Stimulated activated CD4-positive, alpha-beta T cell treated with anti-CD3 and anti-CD28 coated beads, Interleukin-2, amount 100 ng/mL, for 4 hours (primary cell): ENCODE results near the gene COX5A.

Experiments
- DNase-seq: peaks from one replicate; pipeline ENCODE4 v3.0.0-alpha.2; 2020; ENCODE audit warnings: low read depth

Gene COX5A

GRCh38 chr15:74937590-74938371 is at the start of gene COX5A:
TSS of gene COX5A (minus strand) at chr15:74938073. CDS start at chr15:74938014, 59 bp downstream.
- peak; percentile 88 for DNase-seq

- peak; percentile 16 for DNase-seq
These were observed 45.9 kb upstream of the COX5A start for GRCh38 chr15:74983725-74984231.

GRCh38 chr15:74982183-74982582 is 44.3 kb upstream of the COX5A start:
- DNase-seq: no peak

GRCh38 chr15:74978503-74978902 is 40.6 kb upstream of the COX5A start:
- DNase-seq: peak; percentile 16

GRCh38 chr15:74978077-74978476 is 40.2 kb upstream of the COX5A start:
- DNase-seq: no peak

GRCh38 chr15:74977599-74977998 is 39.7 kb upstream of the COX5A start:
- DNase-seq: no peak

- no peak for DNase-seq
These were observed 38.3 kb upstream of the COX5A start for GRCh38 chr15:74976159-74976558.

GRCh38 chr15:74967670-74968069 is 29.8 kb upstream of the COX5A start:
- DNase-seq: no peak

- no peak for DNase-seq
These were observed 26.9 kb upstream of the COX5A start for GRCh38 chr15:74964794-74965193.

- no peak for DNase-seq
These were observed 25.3 kb upstream of the COX5A start for GRCh38 chr15:74963213-74963612.

GRCh38 chr15:74962671-74963070 is 24.8 kb upstream of the COX5A start:
- no peak for DNase-seq

- DNase-seq: no peak
These were observed 24.3 kb upstream of the COX5A start for GRCh38 chr15:74962219-74962618.

GRCh38 chr15:74961616-74962015 is 23.7 kb upstream of the COX5A start:
- DNase-seq: no peak

GRCh38 chr15:74960995-74961588 is 23.2 kb upstream of the COX5A start:
- no peak for DNase-seq

GRCh38 chr15:74960286-74960685 is 22.4 kb upstream of the COX5A start:
- no peak for DNase-seq

GRCh38 chr15:74959586-74959939 is 21.7 kb upstream of the COX5A start:
- DNase-seq: no peak

- no peak for DNase-seq
These were observed 21.2 kb upstream of the COX5A start for GRCh38 chr15:74958908-74959585.

GRCh38 chr15:74958320-74958907 is 20.5 kb upstream of the COX5A start:
- no peak for DNase-seq

- no peak for DNase-seq
These were observed 19.7 kb upstream of the COX5A start for GRCh38 chr15:74957476-74958035.

- peak; percentile 67 for DNase-seq
These were observed 19.0 kb upstream of the COX5A start, which contains the start of gene RPP25 for GRCh38 chr15:74956648-74957475. TSS of gene RPP25 (minus strand) at chr15:74956772. CDS start at chr15:74956583, 189 bp downstream.
